ENCODE measurements around the gene ETV6.
A peak's percentile ranks its signal among the peaks of the same experiment; 100 is the strongest.

Gene ETV6

GRCh38 chr12:11865824-11866223 lies 216.3 kb downstream of the ETV6 start:
- no peak for DNase-seq

GRCh38 chr12:11868027-11868426 lies 218.6 kb downstream of the ETV6 start:
- DNase-seq, result no peak

GRCh38 chr12:11869406-11869805 lies 219.9 kb downstream of the ETV6 start:
- no peak for DNase-seq

- DNase-seq, result no peak
These were observed 220.6 kb downstream of the ETV6 start for GRCh38 chr12:11870041-11870451.

- no peak for DNase-seq
These were observed 222.6 kb downstream of the ETV6 start for GRCh38 chr12:11872055-11872454.

- peak; percentile 32 for DNase-seq
These were observed 226.0 kb downstream of the ETV6 start for GRCh38 chr12:11875414-11875935.

GRCh38 chr12:11876307-11876706 lies 226.8 kb downstream of the ETV6 start:
- no peak for DNase-seq

- DNase-seq, result no peak
These were observed 227.8 kb downstream of the ETV6 start for GRCh38 chr12:11877102-11877826.

- DNase-seq, result peak; percentile 84
These were observed 228.7 kb downstream of the ETV6 start for GRCh38 chr12:11877869-11878780.

GRCh38 chr12:11879306-11879705 lies 229.8 kb downstream of the ETV6 start:
- peak; percentile 57 for DNase-seq

GRCh38 chr12:11880381-11880780 lies 230.9 kb downstream of the ETV6 start:
- no peak for DNase-seq

GRCh38 chr12:11881835-11882234 lies 232.4 kb downstream of the ETV6 start:
- no peak for DNase-seq

- DNase-seq, result no peak
These were observed 233.0 kb downstream of the ETV6 start for GRCh38 chr12:11882301-11883019.

GRCh38 chr12:11884116-11884515 lies 234.6 kb downstream of the ETV6 start:
- DNase-seq, result peak; percentile 23

GRCh38 chr12:11884706-11885105 lies 235.2 kb downstream of the ETV6 start:
- DNase-seq, result no peak

GRCh38 chr12:11885261-11886038 lies 236.0 kb downstream of the ETV6 start:
- DNase-seq, result peak; percentile 76

GRCh38 chr12:11886339-11886738 lies 236.9 kb downstream of the ETV6 start:
- no peak for DNase-seq

GRCh38 chr12:11888029-11888428 lies 238.6 kb downstream of the ETV6 start:
- DNase-seq, result no peak

- no peak for DNase-seq
These were observed 241.9 kb downstream of the ETV6 start for GRCh38 chr12:11891346-11891745.

GRCh38 chr12:11891754-11892386 lies 242.4 kb downstream of the ETV6 start:
- DNase-seq, result no peak

- no peak for DNase-seq
These were observed 244.5 kb downstream of the ETV6 start for GRCh38 chr12:11893998-11894397.

GRCh38 chr12:11894890-11895289 lies 245.4 kb downstream of the ETV6 start:
- no peak for DNase-seq
